ENCODE results near the gene MSANTD3.
A peak's percentile ranks its signal among the peaks of the same experiment; 100 is the strongest.

Gene MSANTD3

GRCh38 chr9:100488177-100488576 is 61.2 kb downstream of the MSANTD3 start:
- DNase-seq (ENCODE audit: insufficient read length, low spot score) (no peak), FAIRE-seq (peak; percentile 36)
- no peak for TF ChIP-seq POLR2A (IDR thresholded peaks at IDR 0.05; ENCODE audit: low read depth, low read length)

DNA sequence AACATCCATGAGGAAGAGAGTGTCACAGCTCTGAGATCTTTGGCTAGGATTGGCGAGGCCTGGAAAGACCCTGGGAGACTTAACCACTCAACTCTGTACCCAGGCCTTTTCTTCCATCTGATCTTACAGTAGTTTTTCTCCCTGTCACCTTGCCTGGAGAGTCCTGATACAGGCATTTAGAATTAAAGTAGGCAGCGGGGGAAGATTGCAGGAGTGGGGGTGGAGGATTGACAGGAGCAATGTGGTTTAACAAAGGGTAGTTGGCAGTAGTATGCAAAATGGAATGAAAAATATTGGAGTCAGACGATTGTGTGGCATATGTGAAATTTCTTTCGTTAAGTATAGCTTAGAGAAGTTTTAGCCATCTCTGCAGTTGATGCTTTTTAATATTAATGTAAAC is 62.9 kb downstream of the MSANTD3 start:
- DNase-seq (ENCODE audit: insufficient read length, low spot score): no peak
- TF ChIP-seq POLR2A (IDR thresholded peaks at IDR 0.05; ENCODE audit: low read depth, low read length): no peak
- peak; percentile 61 for FAIRE-seq

GRCh38 chr9:100492952-100493351 is 66.0 kb downstream of the MSANTD3 start:
- no peak for DNase-seq (ENCODE audit: insufficient read length, low spot score)
- FAIRE-seq: peak; percentile 92
- TF ChIP-seq POLR2A (IDR thresholded peaks at IDR 0.05; ENCODE audit: low read depth, low read length): no peak

DNA sequence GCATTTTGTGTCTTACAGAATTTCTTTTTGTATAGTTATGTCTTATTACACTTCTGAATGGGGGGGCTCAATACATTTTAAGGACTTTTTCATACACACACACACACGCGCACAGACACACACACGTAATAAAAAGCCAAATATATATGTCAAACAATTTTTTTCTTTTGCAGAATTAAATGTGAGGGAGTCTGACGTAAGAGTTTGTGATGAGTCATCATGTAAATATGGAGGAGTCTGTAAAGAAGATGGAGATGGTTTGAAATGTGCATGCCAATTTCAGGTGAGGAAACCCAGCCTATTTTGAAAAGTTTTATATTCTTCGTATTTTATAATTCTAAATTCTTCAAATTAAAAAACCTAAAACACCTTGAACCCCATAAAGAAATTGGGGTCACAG is 71.6 kb downstream of the MSANTD3 start:
- FAIRE-seq (peak; percentile 95), DNase-seq (ENCODE audit: insufficient read length, low spot score) (no peak)
- no peak for TF ChIP-seq POLR2A (IDR thresholded peaks at IDR 0.05; ENCODE audit: low read depth, low read length)

- no peak for DNase-seq (ENCODE audit: insufficient read length, low spot score)
- no peak for TF ChIP-seq POLR2A (IDR thresholded peaks at IDR 0.05; ENCODE audit: low read depth, low read length)
- no peak for FAIRE-seq
Measured at GRCh38 chr9:100499460-100499859, 72.5 kb downstream of the MSANTD3 start.

DNA sequence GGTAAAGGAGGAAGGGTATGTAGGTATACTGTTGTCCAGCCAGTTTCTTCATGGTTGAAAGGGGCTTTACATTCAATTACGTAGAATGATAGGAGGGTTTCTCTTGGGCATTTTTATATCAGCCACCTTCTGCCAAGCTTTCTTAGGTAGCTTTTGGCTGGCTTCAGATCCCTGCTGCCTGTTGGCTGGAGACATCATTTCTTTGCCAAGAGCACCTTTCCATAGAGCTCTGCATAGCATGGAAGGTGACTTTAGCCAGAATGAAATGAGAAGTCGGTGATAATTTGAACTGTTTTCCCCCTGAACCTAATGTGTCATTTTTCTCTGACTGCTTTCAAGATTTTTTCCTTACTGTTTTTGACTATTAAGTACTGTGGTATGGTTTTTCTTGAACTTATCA is 72.9 kb downstream of the MSANTD3 start:
- FAIRE-seq (peak; percentile 76), DNase-seq (ENCODE audit: insufficient read length, low spot score) (no peak)
- no peak for TF ChIP-seq POLR2A (IDR thresholded peaks at IDR 0.05; ENCODE audit: low read depth, low read length)
